HepG2 (cell line): ENCODE data around the gene ANKS4B. TPM values are rescaled to one million over a fixed set of nuclear protein-coding genes. Genes with fewer than 3 reads are reported as not detected.

Experiments used
- DPF2 ChIP-seq: sonication (generic); formaldehyde crosslinking; IDR thresholded peaks from 2 replicates; pipeline ENCODE4 v1.4.0; 2020; ENCODE audit warnings: mild to moderate bottlenecking, low read depth, missing genetic modification reagents, borderline replicate concordance
- ELF4 ChIP-seq: sonication (generic); formaldehyde crosslinking; IDR thresholded peaks from 2 replicates; pipeline ENCODE4 v1.5.0; 2020; ENCODE audit warnings: missing genetic modification reagents, mild to moderate bottlenecking, moderate library complexity, borderline replicate concordance
- FOXM1 ChIP-seq: sonication (generic); formaldehyde crosslinking; IDR thresholded peaks from 2 replicates; pipeline ENCODE4 v1.5.0; 2020; ENCODE audit warnings: missing genetic modification reagents
- FOXO4 ChIP-seq: sonication (generic); formaldehyde crosslinking; conservative IDR thresholded peaks from 2 replicates; pipeline ENCODE4 v1.8.1; 2023; ENCODE audit warnings: missing genetic modification reagents
- HMGA1 ChIP-seq: sonication (generic); formaldehyde crosslinking; conservative IDR thresholded peaks from 2 replicates; pipeline ENCODE4 v1.4.0; 2020; ENCODE audit warnings: missing genetic modification reagents
- IRF9 ChIP-seq: sonication (generic); formaldehyde crosslinking; IDR thresholded peaks from 2 replicates; pipeline ENCODE4 v1.8.0; 2022; ENCODE audit warnings: missing genetic modification reagents, mild to moderate bottlenecking, borderline replicate concordance
- KLF9 ChIP-seq: IDR thresholded peaks from 2 replicates; pipeline ENCODE4 v1.6.1; 2016; ENCODE audit warnings: low read depth
- RFXAP ChIP-seq: sonication (generic); formaldehyde crosslinking; IDR thresholded peaks from 2 replicates; pipeline ENCODE4 v1.4.0; 2020; ENCODE audit warnings: missing genetic modification reagents, borderline replicate concordance
- SETDB1 ChIP-seq: sonication (generic); formaldehyde crosslinking; IDR thresholded peaks from 2 replicates; pipeline ENCODE4 v1.5.1; 2020; ENCODE audit warnings: missing genetic modification reagents, mild to moderate bottlenecking, borderline replicate concordance
- TBX2 ChIP-seq: sonication (generic); formaldehyde crosslinking; IDR thresholded peaks from 2 replicates; pipeline ENCODE4 v1.5.0; 2020; ENCODE audit warnings: missing genetic modification reagents, mild to moderate bottlenecking, borderline replicate concordance
- TBX3 ChIP-seq: fragments of 450-650 bp; IDR thresholded peaks from 2 replicates; pipeline ENCODE4 v1.6.1; 2017; ENCODE audit warnings: antibody characterized with exemption, mild to moderate bottlenecking, inconsistent platforms, borderline replicate concordance
- XBP1 ChIP-seq: sonication (generic); formaldehyde crosslinking; IDR thresholded peaks from 2 replicates; pipeline ENCODE4 v1.5.0; 2020; ENCODE audit warnings: missing genetic modification reagents
- ZBTB14 ChIP-seq: sonication (generic); formaldehyde crosslinking; IDR thresholded peaks from 2 replicates; pipeline ENCODE4 v1.4.0; 2020; ENCODE audit warnings: missing genetic modification reagents
- ZNF260 ChIP-seq: sonication (generic); formaldehyde crosslinking; IDR thresholded peaks from 2 replicates; pipeline ENCODE4 v1.4.0; 2020; ENCODE audit warnings: missing genetic modification reagents, low read depth, mild to moderate bottlenecking, borderline replicate concordance
- ZNF263 ChIP-seq: sonication (generic); formaldehyde crosslinking; IDR thresholded peaks from 2 replicates; pipeline ENCODE4 v1.4.0; 2020; ENCODE audit warnings: missing genetic modification reagents
- ZNF547 ChIP-seq: sonication (generic); formaldehyde crosslinking; IDR thresholded peaks from 2 replicates; pipeline ENCODE4 v1.5.1; 2020; ENCODE audit warnings: mild to moderate bottlenecking, missing genetic modification reagents
- ZNF567 ChIP-seq: sonication (generic); formaldehyde crosslinking; IDR thresholded peaks from 2 replicates; pipeline ENCODE4 v1.8.1; 2023; ENCODE audit warnings: mild to moderate bottlenecking, missing genetic modification reagents, borderline replicate concordance
- ZNF710 ChIP-seq: sonication (generic); formaldehyde crosslinking; IDR thresholded peaks from 2 replicates; pipeline ENCODE4 v1.5.0; 2020; ENCODE audit warnings: mild to moderate bottlenecking, missing genetic modification reagents, borderline replicate concordance
- ZNF737 ChIP-seq: sonication (generic); formaldehyde crosslinking; IDR thresholded peaks from 2 replicates; pipeline ENCODE4 v1.5.0; 2020; ENCODE audit warnings: missing genetic modification reagents, mild to moderate bottlenecking, borderline replicate concordance
- ZSCAN12 ChIP-seq: sonication (generic); formaldehyde crosslinking; IDR thresholded peaks from 2 replicates; pipeline ENCODE4 v1.9.0; 2021; ENCODE audit warnings: mild to moderate bottlenecking, missing genetic modification reagents
- ZSCAN31 ChIP-seq: sonication (generic); formaldehyde crosslinking; IDR thresholded peaks from 2 replicates; pipeline ENCODE4 v1.5.0; 2020; ENCODE audit warnings: low read depth, mild to moderate bottlenecking, missing genetic modification reagents
- ZSCAN9 ChIP-seq: IDR thresholded peaks from 2 replicates; pipeline ENCODE4 v1.6.1; 2016; ENCODE audit warnings: borderline replicate concordance
- polyA plus RNA-seq, 8 experiments: library from polyadenylated mRNA; depleted of rRNA in 3 of 8; stranded (reverse) in 7 of 8; unstranded in 1 of 8; fragments of >200 nt; fragmentation: Illumina TruSeq in 4 of 8; extraction: Trizol in 4 of 8; gene quantifications; 2 replicates each; pipeline versions ENCODE4 v1.2.1 to v1.2.3, GENCODE V29; 2011 to 2016; ENCODE audit warnings: low read depth in 4 of 8, missing spikeins in 1 of 8, mixed read lengths in 1 of 8; ENCODE audit not compliant: insufficient read depth in 1 of 8
- total RNA-seq, 5 experiments: library from RNA; depleted of rRNA; stranded (reverse); fragments of >200 nt; fragmentation: Illumina TruSeq; extraction: Trizol; gene quantifications; 2 replicates each; pipeline ENCODE4 v1.2.3, GENCODE V29; 2016; ENCODE audit warnings: low read depth in 1 of 5

ANKS4B gene
- total and polyA plus RNA-seq, 2 of the 13 experiments (the other 11 are each of a cell fraction or from before 2014, with no cell fraction given): 6.5 to 30.0 TPM

GRCh38 chr16:21301168-21301894, 67.8 kb downstream of the ANKS4B start (continued):
- peak; percentile 80 for TF ChIP-seq ZBTB14 (CRISPR knock-in tag)
- peak; percentile 44; the same call in 1 of the 2 replicates for TF ChIP-seq FOXM1 (CRISPR knock-in tag)
- no peak for TF ChIP-seq XBP1 (CRISPR knock-in tag)
- TF ChIP-seq ZSCAN31 (CRISPR knock-in tag): peak; percentile 93
- peak; percentile 97 for TF ChIP-seq ZNF567 (CRISPR knock-in tag)
- TF ChIP-seq FOXO4 (CRISPR knock-in tag): 0 out of 2 replicates have a peak, but pooled peaks have one; percentile 77
- TF ChIP-seq HMGA1 (CRISPR knock-in tag): no peak
- 0 out of 2 replicates have a peak, but pooled peaks have one; percentile 60 for TF ChIP-seq DPF2 (CRISPR knock-in tag)
- no peak; the same call in 1 of the 2 replicates for TF ChIP-seq ELF4 (CRISPR knock-in tag)
- TF ChIP-seq TBX3: 0 out of 2 replicates have a peak, but pooled peaks have one; percentile 40
- peak; percentile 91 for TF ChIP-seq RFXAP (CRISPR knock-in tag)
- TF ChIP-seq ZNF710 (CRISPR knock-in tag): peak; percentile 77; the same call in 1 of the 2 replicates
- no peak; the same call in none of the 2 replicates for TF ChIP-seq ZSCAN9 (CRISPR knock-in tag)
- peak; percentile 98 for TF ChIP-seq ZNF263 (CRISPR knock-in tag)
- peak; percentile 95 for TF ChIP-seq IRF9 (CRISPR knock-in tag)
- no peak for TF ChIP-seq SETDB1 (CRISPR knock-in tag)
- no peak for TF ChIP-seq ZNF737
- no peak for TF ChIP-seq ZNF260 (CRISPR knock-in tag)
- no peak for TF ChIP-seq KLF9 (CRISPR knock-in tag)
- peak; percentile 92 for TF ChIP-seq TBX2 (CRISPR knock-in tag)
- TF ChIP-seq ZSCAN12 (CRISPR knock-in tag): no peak
- no peak; the same call in 1 of the 2 replicates for TF ChIP-seq ZNF547 (CRISPR knock-in tag)
